Lower leg skin (tissue), 4 donors: ENCODE data around the gene AANAT. TPM values are rescaled to one million over a fixed set of nuclear protein-coding genes. Genes with fewer than 3 reads are reported as not detected.

ENCODE experiments used
- DNase-seq, 2 donors: peaks; one replicate each; pipeline ENCODE4 v3.0.0-alpha.2; 2019; ENCODE audit warnings: low spot score in 2 of 2
- H3K4me3 ChIP-seq: fragments of 200-600 bp; sonication (generic); 2 replicates; pipeline ENCODE4 v1.5.1; 2017; ENCODE audit warnings: mild to moderate bottlenecking, low read depth; ENCODE audit not compliant: poor library complexity, severe bottlenecking
- POLR2A ChIP-seq, 2 donors: fragments of 450-650 bp; IDR thresholded peaks; one replicate each; pipeline ENCODE4 v1.6.1; 2016 to 2017; ENCODE audit warnings: antibody characterized with exemption in 2 of 2, mild to moderate bottlenecking in 1 of 2, moderate library complexity in 1 of 2
- WGBS, 2 donors: methylation state at CpG; one replicate each; pipeline ENCODE4 v1.1.5; 2018; 5-methylcytosine and 5-hydroxymethylcytosine counted together
- intact Hi-C: fragments of 100-400 bp; cut with DNase I; formaldehyde crosslinking; loops from one replicate; pipeline ENCODE4 v1.15.0; 2023; ENCODE audit warnings: low total_unique reads
- total RNA-seq, 4 donors: library from RNA; depleted of rRNA; stranded (reverse); fragments of >200 nt; gene quantifications; one replicate each; pipeline ENCODE4 v1.1.0, GENCODE V29; 2016
- TF ChIP-seq, protein P1 (sequence below), 3 donors: fragments of 450-650 bp; IDR thresholded peaks; one replicate each; pipeline ENCODE4 v1.5.1; 2016; ENCODE audit warnings: antibody characterized with exemption in 3 of 3, mild to moderate bottlenecking in 3 of 3, moderate library complexity in 2 of 3

AANAT gene
- total RNA-seq, 4 donors from 2014 or later, result not detected

DNA sequence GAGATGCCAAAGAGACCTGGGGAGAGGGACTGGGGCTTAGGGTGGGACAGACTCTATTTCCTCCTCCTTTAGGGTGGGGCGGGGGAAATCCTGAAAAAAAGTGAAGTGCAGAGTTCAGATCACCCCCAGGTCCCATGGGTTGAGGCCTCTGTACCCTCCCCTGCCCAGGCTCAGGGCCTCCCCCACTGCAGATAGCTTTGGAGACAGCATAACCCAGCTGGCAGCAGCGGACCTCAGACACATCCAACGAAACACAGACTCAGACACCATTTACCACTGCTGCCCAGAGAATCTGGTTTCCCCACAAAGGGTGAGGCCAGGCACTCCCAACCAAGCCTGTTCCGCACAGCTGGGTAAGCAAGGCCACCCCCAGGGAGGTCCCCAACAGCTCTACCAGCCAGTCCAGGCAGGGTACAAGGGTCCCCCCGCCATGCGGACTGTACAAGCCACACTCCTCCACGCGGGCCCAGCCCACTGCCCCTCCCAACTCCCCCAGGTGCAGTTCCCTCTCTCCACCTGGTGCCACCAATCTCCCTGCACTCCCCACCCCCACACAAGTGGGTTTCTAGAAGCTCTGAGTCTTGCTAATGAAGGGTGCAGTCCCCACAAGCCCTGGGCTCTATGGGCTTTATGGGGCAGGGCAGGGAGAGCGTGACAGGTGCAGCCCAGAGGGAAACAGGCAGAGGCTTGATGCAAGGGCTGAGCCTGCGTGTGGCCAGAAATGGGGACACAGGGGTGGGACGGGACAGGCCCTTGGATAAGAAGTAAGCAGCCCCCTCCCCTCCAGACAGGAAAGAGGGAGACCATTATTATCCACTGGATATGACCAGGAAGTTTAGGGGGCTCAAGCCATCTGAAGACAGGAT, 25.0 kb downstream of the AANAT start:
- TF ChIP-seq, protein P1, sequence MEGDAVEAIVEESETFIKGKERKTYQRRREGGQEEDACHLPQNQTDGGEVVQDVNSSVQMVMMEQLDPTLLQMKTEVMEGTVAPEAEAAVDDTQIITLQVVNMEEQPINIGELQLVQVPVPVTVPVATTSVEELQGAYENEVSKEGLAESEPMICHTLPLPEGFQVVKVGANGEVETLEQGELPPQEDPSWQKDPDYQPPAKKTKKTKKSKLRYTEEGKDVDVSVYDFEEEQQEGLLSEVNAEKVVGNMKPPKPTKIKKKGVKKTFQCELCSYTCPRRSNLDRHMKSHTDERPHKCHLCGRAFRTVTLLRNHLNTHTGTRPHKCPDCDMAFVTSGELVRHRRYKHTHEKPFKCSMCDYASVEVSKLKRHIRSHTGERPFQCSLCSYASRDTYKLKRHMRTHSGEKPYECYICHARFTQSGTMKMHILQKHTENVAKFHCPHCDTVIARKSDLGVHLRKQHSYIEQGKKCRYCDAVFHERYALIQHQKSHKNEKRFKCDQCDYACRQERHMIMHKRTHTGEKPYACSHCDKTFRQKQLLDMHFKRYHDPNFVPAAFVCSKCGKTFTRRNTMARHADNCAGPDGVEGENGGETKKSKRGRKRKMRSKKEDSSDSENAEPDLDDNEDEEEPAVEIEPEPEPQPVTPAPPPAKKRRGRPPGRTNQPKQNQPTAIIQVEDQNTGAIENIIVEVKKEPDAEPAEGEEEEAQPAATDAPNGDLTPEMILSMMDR (IDR thresholded peaks at IDR 0.05), result no peak
- no peak for TF ChIP-seq POLR2A (IDR thresholded peaks at IDR 0.05)
- intact Hi-C loops, result no loop called here
- 54 to 67% methylated on average over 10 to 11 of the region's 11 CpGs for WGBS, 2 donors
- no peak for DNase-seq
- H3K4me3 ChIP-seq, result no peak overlapping the region

DNA sequence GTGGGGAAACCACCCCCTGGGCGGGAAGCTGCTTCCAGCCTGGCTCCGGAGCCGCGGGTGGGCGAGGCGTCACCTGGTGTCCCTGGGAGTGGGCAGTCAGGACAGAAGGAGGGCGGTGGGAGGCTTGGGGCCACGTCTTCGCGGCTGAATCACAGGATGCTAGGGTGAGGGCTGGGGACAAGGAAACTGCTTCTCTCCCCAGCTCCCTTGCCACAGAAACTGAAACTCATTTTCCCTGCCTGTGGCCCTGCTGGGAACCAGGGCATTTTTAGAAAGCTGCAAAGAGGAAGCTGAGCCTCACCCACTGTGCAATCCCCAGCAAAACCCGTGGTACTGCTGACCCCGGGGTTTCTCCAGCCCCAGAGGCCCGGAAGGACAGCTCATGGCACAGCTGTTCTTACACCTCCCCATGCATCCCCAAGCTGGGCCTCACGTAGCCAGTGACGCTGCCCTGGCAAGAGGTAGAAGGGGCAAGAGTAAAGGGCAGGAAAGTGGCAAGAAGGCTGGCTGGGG, 25.6 kb downstream of the AANAT start:
- intact Hi-C loops, result no loop called here
- TF ChIP-seq, protein P1 (IDR thresholded peaks at IDR 0.05), result no peak
- no peak for TF ChIP-seq POLR2A (IDR thresholded peaks at IDR 0.05)
- DNase-seq, result peak in 1 of 2 donors; percentile 60
- no peak overlapping the region for H3K4me3 ChIP-seq
- WGBS, 2 donors, result 12 to 13% methylated on average over 14 to 15 of the region's 15 CpGs

DNA sequence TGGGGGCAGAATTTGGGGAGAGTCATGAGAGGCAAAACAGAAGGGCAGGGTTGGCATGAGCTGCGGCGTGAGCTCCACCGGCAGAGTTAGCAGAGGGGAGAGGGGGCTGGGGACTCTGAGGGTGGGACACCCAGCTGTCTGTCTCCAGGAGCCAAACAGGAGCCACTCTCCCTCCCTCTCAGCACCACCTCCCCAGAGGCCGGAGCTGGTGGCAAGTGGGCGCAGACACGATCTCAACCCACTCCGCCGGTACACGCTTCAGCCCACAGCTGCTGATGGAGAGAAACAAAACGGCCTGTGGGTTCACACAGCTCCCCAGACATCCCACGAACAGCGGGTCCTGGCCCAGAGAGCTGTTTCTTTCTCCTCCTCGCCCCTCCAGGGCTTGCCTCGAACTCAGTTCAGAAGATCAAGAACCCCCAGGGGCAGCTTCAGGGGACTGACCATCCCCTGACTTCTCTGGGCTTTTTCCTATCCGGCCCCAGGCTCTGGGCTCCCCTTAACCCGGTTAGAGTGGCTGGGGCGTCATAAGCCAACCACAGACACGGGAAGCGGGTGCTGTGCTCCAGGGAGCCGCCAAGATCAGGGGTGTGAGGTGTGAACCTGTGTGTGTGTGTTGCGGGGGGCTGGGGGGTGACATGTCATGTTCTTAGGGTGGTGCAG, 26.2 kb downstream of the AANAT start:
- no peak overlapping the region for H3K4me3 ChIP-seq
- TF ChIP-seq, protein P1 (IDR thresholded peaks at IDR 0.05), result no peak
- TF ChIP-seq POLR2A (IDR thresholded peaks at IDR 0.05), result no peak
- 66 to 67% methylated on average over 21 of the region's 21 CpGs for WGBS, 2 donors
- intact Hi-C loops, result no loop called here
- DNase-seq, result no peak

DNA sequence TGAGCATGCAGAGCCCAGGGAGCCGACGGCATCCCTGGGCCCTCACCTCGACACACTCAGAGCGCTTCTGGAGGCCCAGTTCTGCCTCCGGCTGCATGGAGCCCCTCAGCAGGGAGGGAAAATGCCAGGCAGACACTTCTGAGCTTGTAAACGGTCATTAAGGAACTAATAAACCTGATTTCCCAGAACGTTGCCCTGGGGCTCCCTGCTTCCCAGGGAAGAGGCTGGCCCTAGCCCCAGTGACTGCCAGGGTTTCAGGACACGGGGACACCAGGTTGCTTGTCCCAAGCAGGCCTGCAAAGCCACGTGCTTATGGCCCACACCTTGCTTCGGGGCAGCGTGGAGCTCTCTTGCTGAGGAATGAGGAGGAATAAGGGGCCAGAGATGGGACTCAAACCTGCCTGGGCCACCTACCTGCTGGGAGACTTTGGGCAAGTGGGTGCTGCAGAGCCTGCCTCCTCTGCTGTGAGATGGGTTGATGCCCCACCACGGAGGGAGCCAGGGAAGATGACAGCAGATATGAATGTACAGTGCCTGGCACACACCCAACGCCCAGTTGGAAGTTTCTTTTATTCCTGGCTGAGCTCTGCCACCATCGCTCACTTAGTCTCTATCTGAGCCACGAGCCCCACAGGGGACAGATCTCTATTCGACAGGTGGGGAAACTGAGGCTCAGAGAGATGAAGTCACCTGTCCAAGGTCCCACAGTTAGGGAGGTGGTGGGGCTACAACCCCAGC, 28.4 kb downstream of the AANAT start:
- WGBS, 2 donors, result 73 to 81% methylated on average over 10 to 11 of the region's 16 CpGs
- H3K4me3 ChIP-seq, result no peak overlapping the region
- no peak for DNase-seq
- TF ChIP-seq, protein P1 (IDR thresholded peaks at IDR 0.05), result no peak
- TF ChIP-seq POLR2A (IDR thresholded peaks at IDR 0.05), result no peak
- intact Hi-C loops, result no loop called here

DNA sequence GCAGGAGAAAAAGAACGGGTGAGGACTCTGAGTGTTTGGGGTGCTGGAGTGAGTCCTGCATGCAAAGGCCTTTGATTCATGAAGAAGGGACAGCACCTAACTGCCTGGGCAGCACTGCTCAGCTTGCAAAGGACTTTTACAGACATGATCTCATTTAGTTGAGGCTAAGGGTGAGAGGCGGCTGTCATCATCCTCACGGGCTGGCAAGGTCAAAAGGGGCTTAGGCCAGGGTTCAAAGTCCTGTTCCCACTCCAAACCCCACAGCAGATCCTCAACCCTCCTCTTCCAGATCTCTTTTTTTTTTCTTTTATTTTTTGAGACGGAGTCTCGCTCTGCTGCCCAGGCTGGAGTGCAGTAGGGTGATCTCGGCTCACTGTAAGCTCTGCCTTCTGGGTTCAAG, 29.1 kb downstream of the AANAT start:
- DNase-seq, result no peak
- no peak for TF ChIP-seq POLR2A (IDR thresholded peaks at IDR 0.05)
- TF ChIP-seq, protein P1 (IDR thresholded peaks at IDR 0.05), result no peak
- intact Hi-C loops, result no loop called here
- no peak overlapping the region for H3K4me3 ChIP-seq
- 87 to 90% methylated on average over 6 of the region's 6 CpGs for WGBS, 2 donors
